Measurements from ENCODE around the gene PPFIBP2. TPM values are rescaled to one million over a fixed set of nuclear protein-coding genes. Genes with fewer than 3 reads are reported as not detected.

PPFIBP2 gene
- total RNA-seq, 4 donors from 2014 or later, result 28.1 to 61.1 (median 49.4) TPM

GRCh38 chr11:7619322-7619721 is 105.5 kb downstream of the PPFIBP2 start:
- no peak for DNase-seq
- intact Hi-C loops (cut with DNase I), result no loop called here
- Histone ChIP-seq H3K27me3 (no peaks in the 10 kb centered on the region), H3K4me1 (no peaks in the 10 kb centered on the region), H3K36me3 (peaks cover 4 to 89% (median 5%) of the 10 kb centered on the region in 3 donors), H3K9me3 (no peaks in the 10 kb centered on the region), H3K27ac (no peak overlapping the region), H3K4me3 (no peak overlapping the region)
- WGBS, 2 donors, result 84 to 89% methylated on average over 3 of the region's 3 CpGs
- TF ChIP-seq POLR2A (IDR thresholded peaks at IDR 0.05), result no peak
- TF ChIP-seq, protein P1, sequence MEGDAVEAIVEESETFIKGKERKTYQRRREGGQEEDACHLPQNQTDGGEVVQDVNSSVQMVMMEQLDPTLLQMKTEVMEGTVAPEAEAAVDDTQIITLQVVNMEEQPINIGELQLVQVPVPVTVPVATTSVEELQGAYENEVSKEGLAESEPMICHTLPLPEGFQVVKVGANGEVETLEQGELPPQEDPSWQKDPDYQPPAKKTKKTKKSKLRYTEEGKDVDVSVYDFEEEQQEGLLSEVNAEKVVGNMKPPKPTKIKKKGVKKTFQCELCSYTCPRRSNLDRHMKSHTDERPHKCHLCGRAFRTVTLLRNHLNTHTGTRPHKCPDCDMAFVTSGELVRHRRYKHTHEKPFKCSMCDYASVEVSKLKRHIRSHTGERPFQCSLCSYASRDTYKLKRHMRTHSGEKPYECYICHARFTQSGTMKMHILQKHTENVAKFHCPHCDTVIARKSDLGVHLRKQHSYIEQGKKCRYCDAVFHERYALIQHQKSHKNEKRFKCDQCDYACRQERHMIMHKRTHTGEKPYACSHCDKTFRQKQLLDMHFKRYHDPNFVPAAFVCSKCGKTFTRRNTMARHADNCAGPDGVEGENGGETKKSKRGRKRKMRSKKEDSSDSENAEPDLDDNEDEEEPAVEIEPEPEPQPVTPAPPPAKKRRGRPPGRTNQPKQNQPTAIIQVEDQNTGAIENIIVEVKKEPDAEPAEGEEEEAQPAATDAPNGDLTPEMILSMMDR (IDR thresholded peaks at IDR 0.05), result no peak

DNA sequence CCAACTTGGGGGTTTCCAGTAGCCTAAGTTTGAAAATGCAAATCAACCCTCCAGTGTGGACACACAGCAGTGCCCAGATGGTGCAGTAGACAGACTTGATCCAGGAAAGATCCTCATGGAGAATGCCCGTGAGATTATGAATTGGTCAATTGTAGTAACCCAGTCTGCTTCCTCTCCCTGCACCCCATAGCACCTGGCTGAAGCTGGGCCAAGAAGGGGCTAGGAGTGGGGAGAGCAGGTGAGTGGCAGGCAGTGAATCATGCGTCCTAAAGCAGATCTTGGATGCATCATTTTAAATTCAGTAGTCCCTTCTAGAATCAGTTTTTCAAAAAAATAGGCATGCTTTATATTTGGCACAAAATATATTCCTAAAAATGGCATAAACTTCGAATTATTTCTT is 107.3 kb downstream of the PPFIBP2 start:
- no peak for TF ChIP-seq POLR2A (IDR thresholded peaks at IDR 0.05)
- TF ChIP-seq, protein P1 (IDR thresholded peaks at IDR 0.05), result no peak
- Histone ChIP-seq H3K4me3 (no peak overlapping the region), H3K9me3 (no peaks in the 10 kb centered on the region), H3K36me3 (peaks cover 0 to 95% (median 5%) of the 10 kb centered on the region in 3 donors), H3K4me1 (no peaks in the 10 kb centered on the region), H3K27ac (no peak overlapping the region), H3K27me3 (no peaks in the 10 kb centered on the region)
- no peak for DNase-seq
- WGBS, 2 donors, result 72 to 73% methylated on average over 3 of the region's 3 CpGs
- intact Hi-C loops (cut with DNase I), result no loop called here

GRCh38 chr11:7621554-7621953 is 107.8 kb downstream of the PPFIBP2 start:
- Histone ChIP-seq H3K36me3 (peaks cover 0 to 95% (median 5%) of the 10 kb centered on the region in 3 donors), H3K9me3 (no peaks in the 10 kb centered on the region), H3K27ac (no peak overlapping the region), H3K27me3 (no peaks in the 10 kb centered on the region), H3K4me3 (no peak overlapping the region), H3K4me1 (no peaks in the 10 kb centered on the region)
- no peak for DNase-seq
- intact Hi-C loops (cut with DNase I), result no loop called here
- TF ChIP-seq POLR2A (IDR thresholded peaks at IDR 0.05), result no peak
- TF ChIP-seq, protein P1 (IDR thresholded peaks at IDR 0.05), result no peak
- 8 to 19% methylated on average over 1 of the region's 1 CpG for WGBS, 2 donors

DNA sequence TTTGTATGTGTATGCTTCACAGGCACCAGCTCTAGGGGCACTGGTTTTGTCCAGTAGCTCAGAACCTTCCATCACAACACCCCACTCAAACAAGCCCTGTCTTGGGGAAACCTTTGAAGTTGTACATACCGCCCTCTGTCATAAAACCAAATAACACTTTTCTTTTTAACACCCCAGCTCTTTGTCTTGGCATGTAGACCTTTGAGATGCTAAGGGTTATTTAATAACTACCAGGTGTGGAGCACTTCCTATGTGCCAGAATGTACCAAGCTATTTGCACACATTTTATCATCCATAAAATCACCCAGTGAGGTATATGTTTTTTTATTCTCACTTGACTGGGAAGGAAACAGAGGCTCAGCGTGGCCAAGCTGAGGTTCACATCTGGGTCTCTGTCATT is 108.9 kb downstream of the PPFIBP2 start:
- Histone ChIP-seq H3K9me3 (no peaks in the 10 kb centered on the region), H3K4me1 (no peaks in the 10 kb centered on the region), H3K36me3 (peaks cover 0 to 95% (median 5%) of the 10 kb centered on the region in 3 donors), H3K4me3 (no peak overlapping the region), H3K27ac (no peak overlapping the region), H3K27me3 (no peaks in the 10 kb centered on the region)
- TF ChIP-seq, protein P1 (IDR thresholded peaks at IDR 0.05), result no peak
- 70 to 73% methylated on average over 2 of the region's 2 CpGs for WGBS, 2 donors
- intact Hi-C loops (cut with DNase I), result no loop called here
- DNase-seq, result no peak

DNA sequence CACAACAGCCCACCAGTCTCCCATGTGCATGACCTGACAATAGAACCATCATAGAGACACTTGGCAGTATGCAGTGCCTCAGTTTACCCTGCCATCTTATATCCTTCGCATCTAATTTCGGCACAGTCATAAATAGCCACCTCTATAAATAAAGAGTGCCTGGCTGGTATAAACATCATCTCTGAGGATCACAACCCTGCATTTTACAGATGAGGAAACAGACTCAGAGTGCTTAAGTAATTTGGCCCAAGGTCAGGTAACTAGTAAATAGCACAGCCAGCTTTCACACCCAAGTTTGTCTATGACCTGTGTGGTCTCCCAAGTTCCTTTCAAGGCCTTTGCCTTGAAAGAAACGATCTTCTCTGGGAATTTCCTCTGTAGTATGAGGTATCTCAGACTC is 114.9 kb downstream of the PPFIBP2 start:
- no peak overlapping the region for H3K4me3 ChIP-seq
- intact Hi-C loops (cut with DNase I), result no loop called here
- H3K27ac ChIP-seq, result no peak overlapping the region
- peaks cover 18 to 100% (median 19%) of the 10 kb centered on the region in 3 donors for H3K36me3 ChIP-seq
- H3K4me1 ChIP-seq, result peaks cover 0 to 4% (median 0%) of the 10 kb centered on the region in 3 donors
- DNase-seq, result no peak
- no peak for TF ChIP-seq POLR2A (IDR thresholded peaks at IDR 0.05)
- TF ChIP-seq, protein P1 (IDR thresholded peaks at IDR 0.05), result no peak
- no peaks in the 10 kb centered on the region for H3K27me3 ChIP-seq
- no peaks in the 10 kb centered on the region for H3K9me3 ChIP-seq
- WGBS, 2 donors, result 29 to 86% methylated on average over 1 to 2 of the region's 3 CpGs

Data from esophagus squamous epithelium (tissue), 5 donors.